MM.1S (cell line): ENCODE measurements around the gene NIM1K.

Source experiments
- DNase-seq: peaks from one replicate; pipeline ENCODE4 v3.0.0-alpha.2; 2015
- H2AFZ ChIP-seq: fragments of 300-600 bp; sonication (generic); 2 replicates; pipeline ENCODE4 v1.6.0; 2016; ENCODE audit warnings: antibody characterized with exemption, low read length
- H3F3A ChIP-seq: fragments of 300-600 bp; sonication (generic); 2 replicates; pipeline ENCODE4 v1.6.1; 2016; ENCODE audit warnings: mild to moderate bottlenecking, antibody characterized with exemption, low read length, moderate library complexity, mixed read lengths; ENCODE audit not compliant: insufficient read depth
- H3K27ac ChIP-seq: fragments of 300-600 bp; sonication (generic); 2 replicates; pipeline ENCODE4 v1.5.1; 2016; ENCODE audit warnings: mild to moderate bottlenecking, low read length
- H3K27me3 ChIP-seq: fragments of 300-600 bp; sonication (generic); replicated peaks from 2 replicates; pipeline ENCODE4 v1.6.0; 2016; ENCODE audit warnings: low read length; ENCODE audit not compliant: insufficient read depth
- H3K36me3 ChIP-seq: fragments of 300-600 bp; sonication (generic); replicated peaks from 2 replicates; pipeline ENCODE4 v1.6.1; 2016; ENCODE audit warnings: mild to moderate bottlenecking, low read length, mixed read lengths; ENCODE audit not compliant: insufficient read depth
- H3K4me1 ChIP-seq: fragments of 300-600 bp; sonication (generic); 2 replicates; pipeline ENCODE4 v1.6.1; 2016; ENCODE audit warnings: low read length, mixed read lengths
- H3K4me2 ChIP-seq: fragments of 300-600 bp; sonication (generic); 2 replicates; pipeline ENCODE4 v1.6.0; 2016; ENCODE audit warnings: low read depth, low read length
- H3K4me3 ChIP-seq: fragments of 300-600 bp; sonication (generic); 2 replicates; pipeline ENCODE4 v1.5.1; 2016; ENCODE audit warnings: low read length, mixed read lengths
- H3K79me2 ChIP-seq: fragments of 300-600 bp; sonication (generic); 2 replicates; pipeline ENCODE4 v1.6.1; 2016; ENCODE audit warnings: mixed run types, low read length, mixed read lengths
- H3K9ac ChIP-seq: fragments of 300-600 bp; sonication (generic); 2 replicates; pipeline ENCODE4 v1.6.1; 2016; ENCODE audit warnings: low read length, mixed read lengths
- H3K9me2 ChIP-seq: fragments of 300-600 bp; sonication (generic); replicated peaks from 2 replicates; pipeline ENCODE4 v1.6.1; 2016; ENCODE audit warnings: mild to moderate bottlenecking, low read length, mixed read lengths; ENCODE audit not compliant: insufficient read depth
- H3K9me3 ChIP-seq: fragments of 300-600 bp; sonication (generic); replicated peaks from 2 replicates; pipeline ENCODE4 v1.6.1; 2016; ENCODE audit warnings: mild to moderate bottlenecking, low read length, mixed read lengths; ENCODE audit not compliant: insufficient read depth
- H4K20me1 ChIP-seq: fragments of 300-600 bp; sonication (generic); 2 replicates; pipeline ENCODE4 v1.6.1; 2016; ENCODE audit warnings: mild to moderate bottlenecking, low read length, moderate library complexity, mixed read lengths; ENCODE audit not compliant: insufficient read depth
- EZH2 ChIP-seq: fragments of 300-600 bp; sonication (generic); optimal IDR thresholded peaks from 2 replicates; pipeline ENCODE3; 2017; ENCODE audit warnings: low read depth, mild to moderate bottlenecking, antibody characterized with exemption, low read length, mixed read lengths
- EZH2phosphoT487 ChIP-seq: fragments of 300-600 bp; sonication (generic); IDR thresholded peaks from 2 replicates; pipeline ENCODE4 v1.6.1; 2018; ENCODE audit warnings: antibody characterized with exemption, low read length
- TF ChIP-seq, protein P1 (sequence below): fragments of 300-600 bp; sonication (generic); IDR thresholded peaks from 2 replicates; pipeline ENCODE4 v1.5.1; 2016; ENCODE audit warnings: antibody characterized with exemption, low read length, mixed read lengths

Gene NIM1K

DNA sequence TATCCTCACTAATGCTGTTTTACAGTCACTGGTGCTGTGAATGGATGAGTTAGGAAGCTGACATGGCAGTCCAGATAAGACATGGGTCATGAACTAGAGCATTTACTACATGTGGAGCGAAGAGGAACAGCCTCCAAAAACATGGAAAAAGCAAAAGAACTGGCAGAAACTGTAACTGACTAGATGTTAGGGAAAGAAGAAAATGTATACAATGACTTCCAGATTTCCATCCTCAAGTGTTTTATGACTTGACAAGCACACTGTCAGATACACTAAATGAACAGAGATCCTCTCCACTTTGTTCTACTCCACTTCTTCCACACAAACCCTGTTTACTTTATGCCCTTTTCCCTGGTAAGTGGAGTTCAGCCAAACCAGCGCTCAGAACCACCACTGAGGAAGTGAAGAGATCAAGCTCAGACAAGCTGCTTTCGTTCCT, 109.6 kb downstream of the NIM1K start:
- H3K9me2 ChIP-seq: no peaks in the 10 kb centered on the region
- H3K79me2 ChIP-seq: peaks cover 70% of the 10 kb centered on the region
- H3K36me3 ChIP-seq: peaks cover 6% of the 10 kb centered on the region

DNA sequence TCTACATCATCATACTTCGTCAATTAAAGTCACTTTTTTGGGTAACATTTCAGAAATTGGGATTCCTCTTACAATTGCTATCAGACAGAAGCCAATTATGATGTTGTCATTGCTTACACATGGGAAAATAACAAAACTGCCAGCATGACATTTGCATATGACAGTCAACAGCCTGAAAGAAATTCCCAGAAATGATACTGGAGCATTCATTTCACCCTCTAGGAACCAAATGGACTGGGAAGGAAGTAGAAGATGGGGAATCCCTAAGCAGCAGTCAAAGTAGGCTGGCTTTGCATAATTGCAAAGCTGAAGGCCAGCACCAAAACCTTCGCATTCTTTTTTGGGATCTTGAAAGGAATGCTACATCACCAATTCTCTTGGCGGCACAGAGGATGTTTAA, 110.5 kb downstream of the NIM1K start:
- Histone ChIP-seq H3K79me2 (peaks cover 74% of the 10 kb centered on the region), H3K36me3 (peaks cover 6% of the 10 kb centered on the region; the same call in 1 of the 2 replicates), H3F3A (peaks cover 9% of the 10 kb centered on the region; the same call in 1 of the 2 replicates), H3K9ac (no peak overlapping the region), H3K4me3 (no peak overlapping the region), H3K4me1 (peaks cover 12% of the 10 kb centered on the region; the same call in 1 of the 2 replicates), H3K9me3 (no peaks in the 10 kb centered on the region), H3K27ac (no peak overlapping the region), H4K20me1 (no peaks in the 10 kb centered on the region), H3K4me2 (no peak overlapping the region), H2AFZ (no peak overlapping the region), H3K27me3 (no peaks in the 10 kb centered on the region), H3K9me2 (no peaks in the 10 kb centered on the region)
- DNase-seq: no peak
- TF ChIP-seq EZH2 (no peak), EZH2phosphoT487 (no peak)
- TF ChIP-seq, protein P1, sequence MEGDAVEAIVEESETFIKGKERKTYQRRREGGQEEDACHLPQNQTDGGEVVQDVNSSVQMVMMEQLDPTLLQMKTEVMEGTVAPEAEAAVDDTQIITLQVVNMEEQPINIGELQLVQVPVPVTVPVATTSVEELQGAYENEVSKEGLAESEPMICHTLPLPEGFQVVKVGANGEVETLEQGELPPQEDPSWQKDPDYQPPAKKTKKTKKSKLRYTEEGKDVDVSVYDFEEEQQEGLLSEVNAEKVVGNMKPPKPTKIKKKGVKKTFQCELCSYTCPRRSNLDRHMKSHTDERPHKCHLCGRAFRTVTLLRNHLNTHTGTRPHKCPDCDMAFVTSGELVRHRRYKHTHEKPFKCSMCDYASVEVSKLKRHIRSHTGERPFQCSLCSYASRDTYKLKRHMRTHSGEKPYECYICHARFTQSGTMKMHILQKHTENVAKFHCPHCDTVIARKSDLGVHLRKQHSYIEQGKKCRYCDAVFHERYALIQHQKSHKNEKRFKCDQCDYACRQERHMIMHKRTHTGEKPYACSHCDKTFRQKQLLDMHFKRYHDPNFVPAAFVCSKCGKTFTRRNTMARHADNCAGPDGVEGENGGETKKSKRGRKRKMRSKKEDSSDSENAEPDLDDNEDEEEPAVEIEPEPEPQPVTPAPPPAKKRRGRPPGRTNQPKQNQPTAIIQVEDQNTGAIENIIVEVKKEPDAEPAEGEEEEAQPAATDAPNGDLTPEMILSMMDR: no peak

More for the DNA sequence above, 109.6 kb downstream of the NIM1K start:
- Histone ChIP-seq H3K4me3 (no peak overlapping the region), H3K9me3 (no peaks in the 10 kb centered on the region), H3K9ac (no peak overlapping the region), H4K20me1 (no peaks in the 10 kb centered on the region), H3K27me3 (no peaks in the 10 kb centered on the region), H2AFZ (no peak overlapping the region), H3K4me2 (no peak overlapping the region), H3F3A (peaks cover 9% of the 10 kb centered on the region; the same call in 1 of the 2 replicates), H3K4me1 (peaks cover 12% of the 10 kb centered on the region; the same call in 1 of the 2 replicates), H3K27ac (no peak overlapping the region)
- no peak for DNase-seq
- TF ChIP-seq, protein P1: no peak
- TF ChIP-seq EZH2phosphoT487 (no peak), EZH2 (no peak)

DNA sequence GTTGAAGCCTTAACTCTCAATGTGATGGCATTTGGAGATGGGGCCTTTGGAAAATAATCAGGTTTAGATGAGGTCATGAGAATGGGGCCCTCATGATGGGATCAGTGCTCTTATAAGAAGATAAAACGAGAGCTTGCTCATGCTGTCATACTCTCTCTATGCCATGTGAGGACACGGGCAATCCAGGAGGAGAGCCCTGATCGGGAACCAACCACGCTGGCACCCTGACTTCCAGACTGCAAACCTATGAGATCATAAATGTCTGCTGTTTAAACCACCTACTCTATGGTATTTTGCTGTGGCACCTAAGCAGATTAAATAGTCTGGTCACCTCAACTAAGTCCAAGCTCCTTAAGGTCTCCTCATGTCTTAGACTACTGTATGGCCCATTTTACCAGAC, 111.2 kb downstream of the NIM1K start:
- no peak overlapping the region for H3K4me3 ChIP-seq
- no peaks in the 10 kb centered on the region for H3K9me3 ChIP-seq
- DNase-seq: no peak
- H3K36me3 ChIP-seq: peaks cover 6% of the 10 kb centered on the region; the same call in 1 of the 2 replicates
- H4K20me1 ChIP-seq: no peaks in the 10 kb centered on the region
- H3K27me3 ChIP-seq: no peaks in the 10 kb centered on the region
- no peaks in the 10 kb centered on the region for H3K9me2 ChIP-seq
- peaks cover 9% of the 10 kb centered on the region; the same call in 1 of the 2 replicates for H3F3A ChIP-seq
- H3K27ac ChIP-seq: no peak overlapping the region
- H2AFZ ChIP-seq: no peak overlapping the region
- no peak overlapping the region for H3K4me2 ChIP-seq
- H3K9ac ChIP-seq: no peak overlapping the region
- peaks cover 12% of the 10 kb centered on the region; the same call in 1 of the 2 replicates for H3K4me1 ChIP-seq
- TF ChIP-seq EZH2phosphoT487 (no peak), EZH2 (no peak)
- TF ChIP-seq, protein P1: no peak
- H3K79me2 ChIP-seq: peaks cover 81% of the 10 kb centered on the region
